Left hindlimb (tissue), 1 donor: ENCODE data around the gene WDR93.

ENCODE experiments used
- DNase-seq: peaks from one replicate; pipeline ENCODE4 v3.0.0-alpha.2; 2018

The WDR93 gene

DNA sequence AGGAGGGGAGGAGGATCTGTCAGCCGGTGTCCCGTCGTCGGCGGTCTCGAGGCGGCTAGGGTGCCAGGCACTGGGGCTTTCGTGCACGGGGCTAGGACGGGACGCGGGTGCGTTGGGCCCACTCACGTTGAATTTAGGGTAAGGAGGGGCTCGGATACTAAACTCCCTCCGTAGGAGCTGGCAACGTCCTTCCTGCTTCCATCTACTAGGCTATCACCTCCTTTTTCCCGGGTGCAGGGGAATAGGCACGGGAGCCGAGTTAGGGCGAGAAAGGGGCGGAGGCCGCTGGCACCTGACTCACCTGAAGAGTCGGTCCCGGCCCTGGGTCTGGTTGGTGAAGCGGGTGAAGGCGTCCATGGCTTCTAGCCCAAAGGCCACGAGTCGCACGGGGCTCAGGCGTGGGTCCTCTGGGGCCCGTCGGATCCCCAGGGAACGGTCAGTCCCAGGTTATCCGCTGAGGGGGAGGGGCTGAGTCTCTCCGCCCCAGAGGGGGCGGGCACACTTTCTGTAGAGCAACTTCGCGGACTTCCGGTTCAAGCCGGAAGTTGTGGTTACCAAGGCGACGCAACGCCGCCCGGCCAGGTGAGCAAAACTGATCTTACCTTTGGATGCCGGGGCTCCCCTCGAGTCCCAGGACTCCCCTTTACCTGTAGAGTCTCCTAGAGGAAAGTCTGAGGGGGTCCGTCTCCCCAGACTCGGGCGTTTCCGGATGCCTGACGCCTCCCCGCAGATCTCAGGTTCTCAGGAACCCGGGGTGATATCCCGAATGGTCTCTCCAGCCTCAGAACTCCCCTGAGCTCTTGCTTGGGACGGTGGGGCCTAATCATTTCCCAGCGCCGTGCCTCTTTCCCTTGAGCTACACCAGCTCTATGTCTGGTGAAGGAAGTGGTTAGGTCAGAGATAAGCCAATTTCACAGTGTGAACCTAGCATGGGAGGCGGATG is at the start of gene WDR93, which contains the start of gene PEX11A:
Gene WDR93, plus strand, starts transcription at position 536 of the 943 bp plus-strand sequence. CDS start 10,936 bp downstream, outside the sequence.
Gene PEX11A, minus strand, starts transcription at position 479 of the 943 bp plus-strand sequence. Its CDS starts 122 bp downstream, at position 357.
- peak; percentile 77 for DNase-seq

DNA sequence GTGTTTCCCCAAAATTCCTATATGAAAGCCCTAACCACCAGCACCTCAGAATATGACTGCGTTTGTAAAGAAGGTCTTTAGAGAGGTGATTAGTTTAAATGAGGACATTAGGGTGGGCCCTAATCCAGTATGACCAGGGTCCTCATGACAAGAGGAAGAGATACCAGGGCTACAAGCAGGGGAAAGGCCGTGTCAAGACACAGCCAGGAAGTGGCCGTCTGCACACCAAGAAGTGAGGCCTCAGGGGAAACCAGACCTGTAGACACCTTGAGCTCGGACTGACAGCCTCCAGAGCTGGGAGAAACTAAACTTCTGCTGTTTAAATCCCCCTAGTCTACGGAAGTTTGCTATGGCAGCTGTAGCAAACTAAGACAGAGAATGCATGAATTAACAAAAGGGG is 49.6 kb upstream of the WDR93 start:
- no peak for DNase-seq

DNA sequence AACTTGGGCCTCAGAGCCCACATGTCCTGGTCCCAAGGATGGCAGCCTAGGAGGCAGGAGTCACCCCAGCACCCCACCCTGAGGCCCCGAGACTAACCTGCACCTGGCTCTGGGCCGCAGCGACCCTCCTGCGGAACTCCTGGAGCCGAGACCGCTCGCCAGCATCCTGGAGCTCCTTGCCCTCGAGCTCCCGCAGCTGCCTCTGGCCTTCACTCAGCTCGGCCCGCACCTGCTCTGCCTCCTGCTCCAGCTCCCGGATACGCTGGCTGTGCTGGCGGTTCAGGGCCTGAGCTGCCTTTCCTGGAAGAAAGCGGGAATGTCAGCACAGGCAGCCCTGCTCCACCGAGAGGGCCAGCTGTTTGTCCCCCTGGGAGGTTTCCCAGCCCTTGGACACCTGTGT is 48.5 kb upstream of the WDR93 start:
- peak; percentile 32 for DNase-seq

DNA sequence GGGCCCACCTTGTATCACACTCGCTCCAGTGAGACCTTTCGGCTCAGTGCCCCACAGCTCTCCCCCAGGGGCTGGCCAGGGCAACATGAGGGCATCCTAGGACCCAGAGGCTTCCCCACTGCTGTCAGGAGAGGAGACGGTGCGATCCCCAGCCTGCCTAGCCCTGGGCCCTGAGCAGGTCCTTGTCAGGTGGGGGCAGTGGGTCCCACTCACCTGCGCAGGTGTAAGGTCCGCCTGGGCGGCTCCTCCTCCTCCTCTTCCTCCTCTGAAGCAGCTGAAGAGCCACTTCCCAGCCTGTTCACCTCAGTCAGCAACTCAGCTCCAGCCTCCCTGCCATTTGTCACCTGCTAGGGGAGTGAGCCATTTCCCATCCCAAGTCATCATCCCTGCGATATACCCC is 44.9 kb upstream of the WDR93 start:
- DNase-seq, result peak; percentile 30

DNA sequence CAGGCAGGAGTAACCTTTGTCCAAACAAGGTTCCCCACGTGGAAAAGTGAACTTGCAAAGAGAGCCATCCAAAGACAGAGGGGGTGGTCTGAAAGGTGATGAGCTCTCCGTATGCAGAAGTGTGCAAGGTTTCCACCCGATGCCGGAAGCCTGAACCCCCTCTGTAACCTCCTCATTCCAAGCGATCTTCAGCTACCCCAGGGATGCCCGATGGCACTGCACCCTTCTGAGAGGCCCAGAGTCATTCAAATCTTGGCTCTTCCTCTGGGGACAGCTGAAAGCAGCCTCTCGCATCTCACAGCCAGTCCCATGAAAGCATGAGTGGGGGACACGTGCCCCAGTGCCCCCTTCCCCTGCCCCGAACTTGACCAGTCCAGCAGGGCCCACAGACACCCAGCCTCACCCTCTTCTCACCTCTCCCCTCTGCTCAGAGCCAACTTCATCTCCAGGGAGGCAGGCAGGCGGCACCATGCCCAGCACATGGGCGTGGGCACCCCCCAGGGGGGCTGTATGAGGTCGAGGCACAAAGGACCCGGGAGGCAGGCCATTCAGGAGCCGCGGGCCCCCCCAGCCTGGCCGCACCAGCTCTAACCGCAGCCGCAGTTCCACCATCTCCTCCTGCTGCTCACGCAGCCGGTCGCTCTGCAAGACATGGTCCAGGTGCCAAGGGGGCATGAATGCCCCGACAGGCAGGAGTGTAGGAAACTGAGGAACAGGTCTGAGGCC is 44.0 kb upstream of the WDR93 start:
- peak; percentile 23 for DNase-seq

DNA sequence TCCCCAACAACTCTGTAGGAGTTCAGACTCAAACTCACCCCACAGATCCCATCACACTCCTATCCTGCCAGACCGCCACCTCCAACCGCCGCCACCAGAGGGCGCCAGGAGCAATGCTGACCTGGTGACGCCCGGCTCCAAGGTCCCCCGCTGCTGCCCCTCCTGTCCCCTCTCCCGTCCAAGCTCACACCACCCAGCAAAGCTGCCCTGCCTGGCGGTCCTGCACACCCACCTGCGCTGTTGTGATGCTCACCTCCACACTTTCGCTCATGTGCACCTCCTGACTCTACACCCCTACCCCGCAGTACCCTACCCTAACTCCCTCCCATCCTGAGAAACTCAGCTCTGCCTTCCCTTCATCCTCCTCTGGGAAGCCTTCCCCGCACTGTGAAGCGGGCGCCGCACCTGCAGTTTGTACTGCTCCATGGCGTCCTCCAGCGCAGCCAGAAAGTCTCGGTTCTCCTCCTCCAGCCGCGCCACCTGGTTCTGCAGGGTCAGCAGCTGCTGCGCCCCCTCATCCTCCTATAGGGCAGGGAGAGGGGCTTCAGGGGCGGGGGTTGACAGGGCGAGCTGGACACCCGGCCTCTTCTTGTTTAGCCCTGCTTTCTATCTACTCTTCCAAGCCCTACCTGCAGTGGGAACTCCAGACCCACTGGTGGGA is 43.3 kb upstream of the WDR93 start:
- DNase-seq, result peak; percentile 65

DNA sequence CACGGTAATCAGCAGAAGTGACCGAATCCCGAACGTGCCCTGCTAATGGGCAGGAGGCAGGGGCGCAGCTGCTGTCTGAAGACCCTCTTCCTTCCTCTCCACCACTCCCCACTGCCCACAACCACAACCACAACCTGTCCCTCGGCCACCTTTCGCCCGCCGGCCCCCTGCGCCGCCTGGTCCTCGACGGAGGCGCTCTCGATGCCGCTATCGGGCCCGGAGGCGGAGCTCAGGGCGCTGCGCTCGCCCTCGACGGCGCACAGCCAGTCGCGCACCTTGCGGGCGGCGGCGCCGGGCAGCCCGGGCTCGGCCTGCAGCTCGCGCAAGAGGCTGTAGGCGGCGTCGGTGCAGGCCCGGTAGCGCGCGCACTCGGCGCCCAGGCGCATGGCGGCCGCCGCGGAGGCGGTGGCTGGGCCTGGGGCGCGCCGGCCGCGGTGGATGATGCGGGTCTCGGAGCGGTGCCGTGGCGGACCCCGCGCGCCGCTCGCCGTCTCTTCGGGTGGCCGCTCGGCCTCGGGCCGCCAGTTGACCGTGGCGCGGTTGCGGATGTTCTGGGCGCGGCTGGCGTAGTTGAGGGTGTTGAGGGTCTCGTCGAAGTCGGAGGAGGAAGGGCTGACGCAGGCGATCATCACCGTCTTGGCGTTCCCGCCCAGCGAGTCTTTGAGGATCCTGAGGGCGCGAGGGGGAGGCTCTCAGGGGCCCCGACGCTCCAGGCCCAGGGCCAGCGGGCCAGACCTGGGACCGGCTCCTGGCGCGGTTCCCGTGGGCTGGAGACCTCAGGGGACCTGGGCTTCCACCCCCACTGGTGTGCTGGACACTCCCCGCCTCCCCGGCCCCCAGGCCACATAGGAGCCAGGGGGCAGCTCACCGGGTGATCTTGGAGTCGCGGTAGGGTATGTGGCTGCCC is 42.3 kb upstream of the WDR93 start:
- peak; percentile 29 for DNase-seq

DNA sequence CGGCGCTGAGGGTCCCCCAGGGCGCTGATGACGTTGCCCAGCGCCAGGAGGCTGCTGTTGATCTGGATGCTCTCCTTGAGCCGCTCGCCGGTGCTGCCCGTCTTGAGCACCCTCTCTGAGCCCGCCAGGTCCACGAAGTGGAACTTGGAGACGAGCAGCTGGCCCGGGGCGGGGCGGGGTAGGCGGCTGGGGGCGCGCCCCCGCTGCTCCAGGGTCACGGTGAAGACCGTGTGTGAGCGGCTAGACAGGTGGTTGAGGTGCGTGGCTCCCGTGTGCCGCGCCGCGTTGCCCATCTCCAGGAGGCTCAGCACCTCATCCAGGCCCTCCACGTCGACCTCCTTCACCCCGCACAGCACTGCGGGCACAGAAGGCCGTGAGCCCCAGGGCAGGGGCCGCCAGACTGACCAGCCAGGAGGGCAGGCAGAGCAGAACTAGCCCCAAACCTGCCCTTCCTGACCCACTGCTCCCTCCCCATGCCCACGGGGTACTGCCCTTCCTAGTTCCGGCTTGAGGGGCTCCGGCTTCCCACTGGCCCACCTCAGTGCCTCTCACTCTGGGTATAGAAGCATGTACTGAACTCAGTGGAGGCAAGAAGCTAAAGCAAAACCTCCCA is 41.5 kb upstream of the WDR93 start:
- DNase-seq, result no peak

DNA sequence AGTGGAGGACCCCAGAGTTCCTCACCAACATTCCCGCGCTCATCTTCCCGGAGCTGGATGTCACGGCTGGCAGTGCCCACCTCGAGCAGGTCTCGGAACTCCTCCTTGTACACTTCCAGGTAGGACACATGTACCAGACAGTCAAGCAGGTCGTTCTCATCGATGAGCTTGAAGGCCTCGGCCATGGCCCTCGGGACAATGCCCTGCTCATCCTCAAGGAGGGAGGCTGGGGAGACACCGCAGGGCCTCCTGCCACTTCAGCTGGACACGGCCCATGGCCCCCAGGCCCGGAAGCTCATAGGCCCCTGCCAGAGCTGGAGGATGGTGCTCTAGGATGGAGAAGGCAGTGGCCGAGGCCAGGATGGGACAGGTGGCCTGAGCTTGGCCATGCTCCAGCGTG is 40.9 kb upstream of the WDR93 start:
- no peak for DNase-seq

DNA sequence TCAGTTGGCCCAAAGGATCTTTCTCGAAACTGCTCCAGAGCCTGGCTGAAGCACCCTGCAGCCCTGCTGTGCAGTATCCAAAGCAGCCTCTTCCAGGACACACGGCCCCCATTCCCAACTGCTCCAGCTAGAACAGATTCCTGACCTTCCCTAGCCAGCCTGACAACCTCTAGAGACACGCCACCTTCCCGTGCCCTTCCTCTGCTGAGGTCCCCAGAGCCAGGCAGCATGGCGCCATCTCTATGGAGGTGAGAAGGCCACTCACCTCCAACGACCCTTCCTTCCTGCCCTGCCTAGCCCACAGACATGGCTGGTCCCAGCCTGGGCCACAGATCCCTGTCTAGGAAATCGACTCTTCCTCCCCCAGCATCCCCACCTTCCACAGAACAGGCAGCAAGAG is 38.5 kb upstream of the WDR93 start:
- DNase-seq, result peak; percentile 7

DNA sequence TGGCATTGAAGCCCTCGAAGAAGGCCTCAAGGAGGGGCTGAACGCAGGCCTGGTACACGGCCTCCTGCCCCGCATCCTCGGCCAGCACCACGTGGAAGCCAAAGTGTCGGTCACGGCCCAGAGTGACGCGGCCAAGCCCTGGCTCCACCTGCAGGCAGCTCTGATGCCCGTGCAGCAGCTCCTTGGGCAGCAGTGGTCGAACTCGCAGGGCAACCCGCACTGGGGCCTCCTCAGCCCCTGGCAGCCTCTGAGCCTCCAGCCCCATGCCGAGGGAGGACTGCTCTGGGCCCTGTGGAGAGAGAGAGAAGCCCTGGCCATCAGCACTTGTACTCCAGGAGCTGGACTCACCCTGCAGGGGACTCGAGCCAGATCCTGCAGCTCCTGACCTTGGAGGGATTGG is 37.9 kb upstream of the WDR93 start:
- peak; percentile 18 for DNase-seq

DNA sequence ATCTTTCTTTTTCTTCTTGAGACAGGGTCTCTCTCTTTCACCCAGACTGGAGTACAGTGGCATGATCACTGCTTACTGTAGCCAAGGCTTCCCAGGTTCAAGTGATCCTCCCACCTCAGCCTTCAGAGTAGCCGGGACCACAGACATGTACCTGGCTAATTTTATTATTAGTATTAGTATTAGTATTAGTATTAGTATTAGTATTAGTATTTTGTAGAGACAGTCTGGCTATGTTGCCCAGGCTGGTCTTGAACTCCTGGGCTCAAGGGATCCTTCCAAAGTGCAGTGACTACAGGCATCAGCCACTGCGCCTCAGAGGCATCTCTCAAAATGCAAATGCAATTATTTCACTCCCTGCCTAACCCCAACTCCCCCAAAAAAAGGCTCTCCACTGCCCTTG is 37.0 kb upstream of the WDR93 start:
- no peak for DNase-seq

DNA sequence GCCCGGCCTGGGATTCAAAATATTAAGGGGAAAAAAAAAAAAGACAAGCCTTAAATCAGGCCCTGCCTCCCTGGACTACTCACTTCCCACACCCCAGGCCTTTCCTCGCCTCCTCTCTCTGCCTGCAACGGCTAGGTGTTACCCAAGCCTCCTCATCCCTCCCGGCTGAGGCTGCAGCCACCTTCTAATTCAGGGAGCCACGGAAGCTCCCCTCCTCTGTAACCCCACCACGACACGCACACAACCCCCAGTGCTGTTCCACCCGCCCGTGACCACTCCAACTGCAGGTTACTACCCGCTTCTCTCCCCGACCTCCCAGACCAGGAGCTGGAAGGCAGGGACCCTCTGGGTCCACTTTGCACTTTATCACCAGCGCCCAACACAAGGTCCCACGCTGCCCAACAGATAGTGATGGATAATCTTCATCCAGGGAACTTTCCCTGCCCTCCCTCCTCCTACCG is 36.3 kb upstream of the WDR93 start:
- peak; percentile 9 for DNase-seq

DNA sequence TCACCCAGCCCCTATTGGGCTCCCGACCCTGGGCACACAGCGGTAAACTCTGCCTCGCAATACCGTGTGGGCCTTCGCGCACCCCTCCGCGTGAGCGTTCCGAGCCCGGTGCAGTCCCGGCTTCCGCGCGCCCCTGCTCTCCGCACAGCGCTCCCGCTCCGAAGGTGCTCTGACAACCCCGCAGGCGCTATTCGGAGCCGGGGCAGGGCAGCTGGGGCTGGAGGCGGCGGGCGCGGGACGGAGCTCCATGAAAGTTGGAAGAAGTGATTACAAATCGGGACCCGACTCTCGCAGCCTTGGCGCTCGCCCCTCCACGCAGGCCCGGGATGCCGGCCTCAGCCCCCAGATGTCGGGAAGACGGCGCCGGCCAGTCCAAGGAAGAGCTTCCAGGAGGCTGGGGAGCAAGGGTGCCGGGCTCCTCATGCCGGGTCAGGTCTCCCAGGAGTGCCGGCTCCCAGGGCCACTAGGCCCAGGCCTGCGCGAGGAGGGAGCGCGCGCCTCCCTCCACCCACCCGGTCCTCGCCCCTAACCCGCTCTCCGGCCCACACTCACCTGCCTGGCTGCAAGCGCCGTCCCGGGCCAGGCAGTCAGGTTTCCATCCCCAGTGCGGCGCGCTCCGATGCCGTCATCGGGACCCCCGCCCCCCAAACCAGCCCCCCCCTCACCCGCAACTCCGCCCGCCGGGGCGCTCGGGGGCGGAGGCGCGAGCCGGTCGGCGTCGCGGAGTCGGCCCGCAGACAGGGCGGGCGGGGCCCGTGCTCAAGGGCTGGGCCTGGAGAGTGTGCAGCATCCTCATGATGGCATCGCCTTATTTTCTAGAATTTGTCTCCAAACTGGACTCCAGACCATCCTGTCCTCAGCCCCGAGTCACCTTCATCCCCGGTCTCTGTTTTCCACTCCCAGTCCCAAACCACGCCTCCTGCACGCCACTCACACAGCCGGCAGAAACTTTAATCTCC is 35.5 kb upstream of the WDR93 start, which contains the start of gene KIF7:
Gene KIF7, minus strand, starts transcription at position 621 of the 959 bp plus-strand sequence. CDS start 2,537 bp downstream, outside the sequence.
- peak; percentile 88 for DNase-seq

DNA sequence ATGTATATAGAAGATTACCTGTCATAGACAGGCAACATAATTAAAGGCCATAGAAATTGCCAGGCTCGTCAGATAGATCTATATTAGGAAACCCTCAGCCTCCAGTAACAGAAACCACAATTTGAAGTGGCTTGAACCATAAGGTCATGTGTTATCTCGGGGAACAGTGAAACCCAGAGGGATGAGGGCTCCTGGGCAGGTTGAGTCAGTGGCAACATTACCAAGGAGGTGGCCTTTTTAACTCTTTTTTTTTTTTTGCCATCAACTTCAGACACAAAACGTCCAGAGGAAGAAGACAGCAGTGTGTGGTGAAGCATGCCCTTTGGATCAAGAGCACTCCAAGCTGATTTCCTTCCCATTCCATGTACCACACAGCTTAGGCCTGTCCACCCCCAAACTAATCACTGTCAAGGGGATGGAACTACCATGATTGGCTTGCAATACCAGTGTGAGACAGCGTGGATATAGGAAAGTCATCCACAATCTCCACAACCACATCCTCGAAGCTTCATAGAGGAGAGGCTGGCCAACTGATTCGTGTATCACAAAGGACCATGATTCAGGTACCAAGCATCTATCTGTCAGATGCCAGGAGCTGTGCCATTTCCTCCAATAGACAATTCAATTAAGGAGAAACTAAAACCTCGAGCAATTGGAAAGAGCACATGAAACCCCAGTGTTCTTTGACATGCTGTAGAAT is 34.3 kb upstream of the WDR93 start:
- DNase-seq, result no peak

DNA sequence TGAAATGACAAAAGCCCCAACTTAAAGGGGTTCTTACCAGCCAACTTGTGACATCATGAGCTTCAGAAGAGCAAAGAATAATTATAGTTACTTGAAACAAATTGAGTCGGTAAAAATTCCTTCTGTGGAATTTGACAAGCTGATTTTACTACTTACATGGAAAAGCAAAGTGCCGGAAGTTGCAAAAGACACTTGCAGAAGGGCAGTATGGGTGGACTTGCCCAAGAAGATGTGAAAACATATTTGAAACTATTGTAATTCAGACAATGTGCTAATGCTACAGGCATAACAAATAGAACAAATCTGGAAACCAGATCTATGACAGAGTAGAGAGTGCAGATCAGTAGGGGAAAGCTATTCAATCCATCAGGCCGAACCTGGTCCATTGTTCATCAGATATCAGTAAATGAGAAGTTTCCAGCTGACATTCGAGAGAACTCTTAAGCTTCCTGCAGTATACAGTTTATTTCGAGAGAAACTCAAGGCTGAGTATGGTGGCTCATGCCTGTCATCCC is 32.9 kb upstream of the WDR93 start:
- DNase-seq, result no peak

DNA sequence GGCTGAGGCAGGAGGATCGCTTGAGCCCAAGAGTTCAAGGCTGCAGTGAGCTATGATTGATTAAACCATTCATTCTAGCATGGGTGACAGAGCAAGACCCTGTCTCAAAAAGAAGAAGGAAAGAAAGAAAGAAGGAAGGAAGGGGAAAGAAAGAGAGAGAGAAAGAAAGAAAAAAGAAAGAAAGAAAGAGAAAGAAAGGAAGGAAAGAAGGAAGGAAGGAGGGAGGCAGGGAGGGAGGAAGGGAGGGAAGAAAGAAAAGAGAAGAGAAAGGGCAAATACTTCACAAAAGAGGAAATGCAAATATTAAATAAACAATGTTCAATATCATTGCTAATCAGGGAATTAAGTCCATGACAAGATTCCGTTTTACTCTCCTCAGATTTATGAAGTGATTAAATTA is 31.3 kb upstream of the WDR93 start:
- DNase-seq, result no peak

DNA sequence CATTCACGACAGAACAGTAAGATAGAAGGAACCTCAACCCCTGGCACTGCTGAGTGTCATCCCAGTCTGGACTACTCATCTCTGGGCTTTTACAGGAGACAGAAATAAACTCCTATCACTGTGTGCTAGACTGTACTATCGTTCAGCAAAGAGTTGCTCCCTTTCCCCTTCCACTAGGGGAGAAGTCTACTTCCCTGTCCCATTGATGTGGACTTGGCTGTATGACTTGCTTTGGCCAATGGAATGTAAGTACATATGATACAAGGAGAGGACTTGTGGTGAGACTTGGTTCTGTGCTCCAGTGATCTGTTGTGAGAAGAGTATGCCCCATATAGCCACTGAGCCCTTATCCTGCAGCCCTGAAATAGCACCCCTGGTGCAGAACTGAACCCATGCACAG is 30.1 kb upstream of the WDR93 start:
- no peak for DNase-seq

DNA sequence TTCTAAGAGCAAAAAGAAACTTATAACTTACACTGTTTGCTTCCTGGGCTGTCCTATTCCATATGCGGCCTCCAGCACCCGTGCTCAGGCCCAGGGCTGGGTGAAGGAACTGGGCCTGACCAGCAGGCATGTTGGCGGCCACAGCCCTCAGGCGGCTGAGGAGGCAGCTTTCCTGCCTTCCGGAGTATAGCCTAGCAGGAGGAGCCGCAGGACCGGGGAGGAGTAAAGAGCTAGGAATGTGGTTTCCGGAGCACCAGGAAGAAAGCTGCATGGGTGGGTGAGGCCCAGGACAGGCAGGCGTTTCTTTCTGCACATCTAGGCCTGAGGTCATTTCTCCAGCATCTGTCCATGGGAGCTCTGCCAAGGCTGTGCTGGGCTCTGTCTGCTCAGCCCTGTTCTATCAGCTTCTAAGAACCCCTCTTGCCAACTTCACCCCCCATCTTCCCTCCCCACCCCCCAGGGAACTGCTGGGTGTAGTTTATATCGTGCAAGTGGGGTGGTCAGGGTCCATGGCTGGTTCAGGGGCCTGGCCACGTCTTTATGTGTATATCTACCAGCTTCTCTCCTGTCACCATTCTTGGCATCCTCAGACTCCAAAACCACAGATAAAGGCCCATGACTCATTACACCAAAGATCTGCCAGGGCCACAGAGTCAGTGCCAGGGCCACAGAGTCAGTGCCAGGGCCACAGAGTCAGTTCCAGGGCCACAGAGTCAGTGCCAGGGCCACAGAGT is 27.6 kb upstream of the WDR93 start:
- DNase-seq, result peak; percentile 85
